Measurements from ENCODE around the gene APOF. TPM values are rescaled to one million over a fixed set of nuclear protein-coding genes. Genes with fewer than 3 reads are reported as not detected.

Gene APOF
- total and polyA plus RNA-seq, 9 of the 15 experiments (the other 6 are each of a cell fraction or from before 2014, with no cell fraction given), result 0.09 to 0.15 (median 0.12) TPM; not detected in 5

DNA sequence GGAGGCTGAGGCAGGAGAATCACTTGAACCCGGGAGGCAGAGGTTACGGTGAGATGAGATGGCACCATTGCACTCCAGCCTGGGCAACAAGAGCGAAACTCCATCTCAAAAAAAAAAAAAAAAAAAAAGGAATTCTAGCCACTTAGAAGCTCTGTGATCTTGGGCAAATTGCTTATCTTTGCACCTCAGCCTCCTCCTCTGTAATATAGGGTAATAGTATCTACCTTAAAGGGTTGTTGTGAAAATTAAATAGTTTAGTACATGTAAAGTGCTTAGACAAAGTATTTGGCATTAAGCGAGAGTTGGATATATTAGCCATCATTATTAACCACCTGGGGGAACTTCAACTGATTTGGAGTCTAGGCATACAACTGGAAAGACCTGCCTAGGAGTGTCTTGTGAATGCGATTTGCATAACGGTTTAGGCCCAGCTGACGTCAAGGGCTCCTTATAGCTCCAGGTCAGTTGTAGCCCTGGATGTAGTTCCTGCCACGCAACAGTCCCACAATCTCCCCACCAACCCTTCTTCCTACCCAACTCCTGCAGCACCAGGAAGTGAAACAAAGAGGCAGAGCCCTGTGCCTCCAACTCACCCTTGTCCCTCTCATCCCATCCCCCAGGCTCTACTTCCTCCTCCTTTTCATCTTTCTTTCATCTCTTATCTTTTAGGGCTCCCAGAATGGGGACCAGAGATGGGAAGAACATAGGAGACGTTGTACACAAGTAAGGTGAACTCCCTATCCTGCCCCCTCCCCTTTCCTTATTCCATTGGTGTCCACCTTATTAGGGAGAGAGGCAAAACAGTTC, 26.1 kb downstream of the APOF start (continued):
- TF ChIP-seq, protein P1, sequence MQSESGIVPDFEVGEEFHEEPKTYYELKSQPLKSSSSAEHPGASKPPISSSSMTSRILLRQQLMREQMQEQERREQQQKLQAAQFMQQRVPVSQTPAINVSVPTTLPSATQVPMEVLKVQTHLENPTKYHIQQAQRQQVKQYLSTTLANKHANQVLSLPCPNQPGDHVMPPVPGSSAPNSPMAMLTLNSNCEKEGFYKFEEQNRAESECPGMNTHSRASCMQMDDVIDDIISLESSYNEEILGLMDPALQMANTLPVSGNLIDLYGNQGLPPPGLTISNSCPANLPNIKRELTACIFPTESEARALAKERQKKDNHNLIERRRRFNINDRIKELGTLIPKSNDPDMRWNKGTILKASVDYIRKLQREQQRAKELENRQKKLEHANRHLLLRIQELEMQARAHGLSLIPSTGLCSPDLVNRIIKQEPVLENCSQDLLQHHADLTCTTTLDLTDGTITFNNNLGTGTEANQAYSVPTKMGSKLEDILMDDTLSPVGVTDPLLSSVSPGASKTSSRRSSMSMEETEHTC (IDR thresholded peaks at IDR 0.05), result peak; percentile 70; the same call in 1 of the 2 replicates
- 0 out of 2 replicates have a peak, but pooled peaks have one; percentile 14 for TF ChIP-seq CBFA2T3 (IDR thresholded peaks at IDR 0.05)
- no peak for TF ChIP-seq SIN3B (IDR thresholded peaks at IDR 0.05; ENCODE audit: low read depth)
- TF ChIP-seq, protein P2, sequence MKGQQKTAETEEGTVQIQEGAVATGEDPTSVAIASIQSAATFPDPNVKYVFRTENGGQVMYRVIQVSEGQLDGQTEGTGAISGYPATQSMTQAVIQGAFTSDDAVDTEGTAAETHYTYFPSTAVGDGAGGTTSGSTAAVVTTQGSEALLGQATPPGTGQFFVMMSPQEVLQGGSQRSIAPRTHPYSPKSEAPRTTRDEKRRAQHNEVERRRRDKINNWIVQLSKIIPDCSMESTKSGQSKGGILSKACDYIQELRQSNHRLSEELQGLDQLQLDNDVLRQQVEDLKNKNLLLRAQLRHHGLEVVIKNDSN (CRISPR knock-in tag; IDR thresholded peaks at IDR 0.05), result no peak
- TF ChIP-seq, protein P3, sequence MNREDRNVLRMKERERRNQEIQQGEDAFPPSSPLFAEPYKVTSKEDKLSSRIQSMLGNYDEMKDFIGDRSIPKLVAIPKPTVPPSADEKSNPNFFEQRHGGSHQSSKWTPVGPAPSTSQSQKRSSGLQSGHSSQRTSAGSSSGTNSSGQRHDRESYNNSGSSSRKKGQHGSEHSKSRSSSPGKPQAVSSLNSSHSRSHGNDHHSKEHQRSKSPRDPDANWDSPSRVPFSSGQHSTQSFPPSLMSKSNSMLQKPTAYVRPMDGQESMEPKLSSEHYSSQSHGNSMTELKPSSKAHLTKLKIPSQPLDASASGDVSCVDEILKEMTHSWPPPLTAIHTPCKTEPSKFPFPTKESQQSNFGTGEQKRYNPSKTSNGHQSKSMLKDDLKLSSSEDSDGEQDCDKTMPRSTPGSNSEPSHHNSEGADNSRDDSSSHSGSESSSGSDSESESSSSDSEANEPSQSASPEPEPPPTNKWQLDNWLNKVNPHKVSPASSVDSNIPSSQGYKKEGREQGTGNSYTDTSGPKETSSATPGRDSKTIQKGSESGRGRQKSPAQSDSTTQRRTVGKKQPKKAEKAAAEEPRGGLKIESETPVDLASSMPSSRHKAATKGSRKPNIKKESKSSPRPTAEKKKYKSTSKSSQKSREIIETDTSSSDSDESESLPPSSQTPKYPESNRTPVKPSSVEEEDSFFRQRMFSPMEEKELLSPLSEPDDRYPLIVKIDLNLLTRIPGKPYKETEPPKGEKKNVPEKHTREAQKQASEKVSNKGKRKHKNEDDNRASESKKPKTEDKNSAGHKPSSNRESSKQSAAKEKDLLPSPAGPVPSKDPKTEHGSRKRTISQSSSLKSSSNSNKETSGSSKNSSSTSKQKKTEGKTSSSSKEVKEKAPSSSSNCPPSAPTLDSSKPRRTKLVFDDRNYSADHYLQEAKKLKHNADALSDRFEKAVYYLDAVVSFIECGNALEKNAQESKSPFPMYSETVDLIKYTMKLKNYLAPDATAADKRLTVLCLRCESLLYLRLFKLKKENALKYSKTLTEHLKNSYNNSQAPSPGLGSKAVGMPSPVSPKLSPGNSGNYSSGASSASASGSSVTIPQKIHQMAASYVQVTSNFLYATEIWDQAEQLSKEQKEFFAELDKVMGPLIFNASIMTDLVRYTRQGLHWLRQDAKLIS (CRISPR knock-in tag; IDR thresholded peaks at IDR 0.05), result no peak; the same call in 1 of the 2 replicates
- TF ChIP-seq, protein P4, sequence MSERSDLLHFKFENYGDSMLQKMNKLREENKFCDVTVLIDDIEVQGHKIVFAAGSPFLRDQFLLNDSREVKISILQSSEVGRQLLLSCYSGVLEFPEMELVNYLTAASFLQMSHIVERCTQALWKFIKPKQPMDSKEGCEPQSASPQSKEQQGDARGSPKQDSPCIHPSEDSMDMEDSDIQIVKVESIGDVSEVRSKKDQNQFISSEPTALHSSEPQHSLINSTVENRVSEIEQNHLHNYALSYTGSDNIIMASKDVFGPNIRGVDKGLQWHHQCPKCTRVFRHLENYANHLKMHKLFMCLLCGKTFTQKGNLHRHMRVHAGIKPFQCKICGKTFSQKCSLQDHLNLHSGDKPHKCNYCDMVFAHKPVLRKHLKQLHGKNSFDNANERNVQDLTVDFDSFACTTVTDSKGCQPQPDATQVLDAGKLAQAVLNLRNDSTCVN (CRISPR knock-in tag; IDR thresholded peaks at IDR 0.05), result no peak; the same call in 1 of the 2 replicates
- peak; percentile 39; the same call in 1 of the 2 replicates for TF ChIP-seq PHF8 (IDR thresholded peaks at IDR 0.05; ENCODE audit: borderline replicate concordance, low read length)
- TF ChIP-seq RBM17 (IDR thresholded peaks at IDR 0.05; ENCODE audit: borderline replicate concordance, low read depth, low read length), result no peak
- TF ChIP-seq ZNF780A (CRISPR knock-in tag; IDR thresholded peaks at IDR 0.05), result no peak

Measured in K562 (cell line).